SK-N-SH (cell line): ENCODE results near the gene TTC39C. TPM values are rescaled to one million over a fixed set of nuclear protein-coding genes. Genes with fewer than 3 reads are reported as not detected.

Experiments used
- CTCF ChIA-PET: fragments of 300-600, 350-600 bp; formaldehyde crosslinking; extraction: SDS; loops from one replicate; lab custom pipeline; 2021; lab: Yijun Ruan, JAX
- POLR2A ChIA-PET: fragments of 350-600 bp; sonication (Branson Sonifier 250); formaldehyde crosslinking; extraction: SDS; loops from one replicate; lab custom pipeline; 2020; ENCODE audit warnings: antibody characterized with exemption, inconsistent platforms; lab: Yijun Ruan, JAX
- DNase-seq: peaks from one replicate; pipeline ENCODE4 v3.0.0; 2012
- H2AFZ ChIP-seq: fragments of 200-600 bp; sonication (generic); 2 replicates; pipeline ENCODE4 v1.8.1; 2016; ENCODE audit warnings: antibody characterized with exemption, mild to moderate bottlenecking, low read depth
- H3F3A ChIP-seq: fragments of 200-600 bp; sonication (generic); replicated peaks from 2 replicates; pipeline ENCODE3; 2016; ENCODE audit warnings: antibody characterized with exemption, mild to moderate bottlenecking; ENCODE audit not compliant: insufficient read depth
- H3K27ac ChIP-seq, 2 experiments: fragments of 200-500 bp in 1 of 2; fragments of 200-600 bp in 1 of 2; sonication (Bioruptor generic) in 1 of 2; sonication (generic), shearing (Covaris generic) in 1 of 2; 2 replicates each; pipeline versions ENCODE4 v1.5.1 to v1.6.1; 2014 to 2016; ENCODE audit warnings: low read depth in 2 of 2, inconsistent platforms in 1 of 2, low read length in 1 of 2, mild to moderate bottlenecking in 1 of 2, mixed read lengths in 1 of 2
- H3K27me3 ChIP-seq: fragments of 200-600 bp; sonication (generic), shearing (Covaris generic); 2 replicates; pipeline ENCODE4 v1.6.1; 2016; ENCODE audit warnings: mixed run types; ENCODE audit not compliant: insufficient read depth
- H3K36me3 ChIP-seq, 2 experiments: fragments of 200-500 bp in 1 of 2; fragments of 200-600 bp in 1 of 2; sonication (Bioruptor generic) in 1 of 2; sonication (generic) in 1 of 2; replicated peaks in 1 of 2; 2 replicates each; pipeline versions ENCODE3 to v1.5.1; 2014 to 2016; ENCODE audit warnings: low read length in 1 of 2, mild to moderate bottlenecking in 1 of 2; ENCODE audit not compliant: insufficient read depth in 2 of 2, control insufficient read depth in 1 of 2
- H3K4me1 ChIP-seq, 2 experiments: fragments of 200-500 bp in 1 of 2; fragments of 200-600 bp in 1 of 2; sonication (Bioruptor generic) in 1 of 2; sonication (generic), shearing (Covaris generic) in 1 of 2; 2 replicates each; pipeline versions ENCODE4 v1.5.1 to v1.6.1; 2014 to 2016; ENCODE audit warnings: low read depth in 1 of 2, low read length in 1 of 2, mixed run types in 1 of 2; ENCODE audit not compliant: insufficient read depth in 2 of 2, control insufficient read depth in 1 of 2
- H3K4me2 ChIP-seq: fragments of 200-600 bp; sonication (generic), shearing (Covaris generic); 2 replicates; pipeline ENCODE4 v1.6.1; 2017; ENCODE audit warnings: mixed run types
- H3K4me3 ChIP-seq, 2 experiments: fragments of 200-500 bp in 1 of 2; fragments of 200-600 bp in 1 of 2; sonication (Bioruptor generic) in 1 of 2; sonication (generic), shearing (Covaris generic) in 1 of 2; 2 replicates each; pipeline versions ENCODE4 v1.5.1 to v1.8.1; 2014 to 2016; ENCODE audit warnings: low read depth in 2 of 2, inconsistent platforms in 1 of 2, low read length in 1 of 2, mild to moderate bottlenecking in 1 of 2, mixed read lengths in 1 of 2, moderate library complexity in 1 of 2
- H3K79me2 ChIP-seq: fragments of 200-600 bp; sonication (generic); 2 replicates; pipeline ENCODE4 v1.8.1; 2017; ENCODE audit warnings: mild to moderate bottlenecking; ENCODE audit not compliant: insufficient read depth
- H3K9ac ChIP-seq: fragments of 200-600 bp; sonication (generic); 2 replicates; pipeline ENCODE4 v1.6.1; 2017; ENCODE audit warnings: mixed run types
- H3K9me2 ChIP-seq: fragments of 200-600 bp; sonication (generic); 2 replicates; pipeline ENCODE4 v1.6.1; 2017; ENCODE audit warnings: mixed run types
- H3K9me3 ChIP-seq: fragments of 200-600 bp; sonication (generic); 2 replicates; pipeline ENCODE4 v1.6.1; 2017; ENCODE audit warnings: mixed run types, mild to moderate bottlenecking, moderate library complexity
- H4K20me1 ChIP-seq: fragments of 200-600 bp; sonication (generic); 2 replicates; pipeline ENCODE4 v1.6.1; 2017; ENCODE audit warnings: mild to moderate bottlenecking, mixed run types; ENCODE audit not compliant: insufficient read depth
- CHD2 ChIP-seq: fragments of 150-350 bp; IDR thresholded peaks from 2 replicates; pipeline ENCODE4 v1.6.1; 2018; ENCODE audit warnings: low read length; ENCODE audit not compliant: partially characterized antibody
- FOSL2 ChIP-seq: IDR thresholded peaks from 2 replicates; pipeline ENCODE4 v1.4.0; 2012; ENCODE audit warnings: low read depth, mild to moderate bottlenecking, moderate library complexity, borderline replicate concordance
- GABPA ChIP-seq: IDR thresholded peaks from 2 replicates; pipeline ENCODE4 v1.4.0; 2012; ENCODE audit warnings: low read depth, mild to moderate bottlenecking
- GATA2 ChIP-seq: sonication (generic); formaldehyde crosslinking; IDR thresholded peaks from 2 replicates; pipeline ENCODE4 v1.5.0; 2020; ENCODE audit warnings: mild to moderate bottlenecking, missing genetic modification reagents
- JUND ChIP-seq: IDR thresholded peaks from 2 replicates; pipeline ENCODE4 v1.4.0; 2012
- MXI1 ChIP-seq: IDR thresholded peaks from 2 replicates; pipeline ENCODE4 v1.6.1; 2012; ENCODE audit warnings: mild to moderate bottlenecking, low read depth, low read length, improper control_type of control experiment
- NFIC ChIP-seq: IDR thresholded peaks from 2 replicates; pipeline ENCODE4 v1.4.0; 2012; ENCODE audit warnings: borderline replicate concordance
- NRF1 ChIP-seq: IDR thresholded peaks from 2 replicates; pipeline ENCODE4 v1.6.1; 2012; ENCODE audit warnings: low read depth, mild to moderate bottlenecking, low read length
- POLR2AphosphoS5 ChIP-seq: IDR thresholded peaks from 2 replicates; pipeline ENCODE4 v1.6.1; 2012; ENCODE audit warnings: low read depth, low read length
- RAD21 ChIP-seq: IDR thresholded peaks from 2 replicates; pipeline ENCODE4 v1.6.1; 2012; ENCODE audit warnings: mild to moderate bottlenecking, low read length
- WGBS: methylation state at CpG from one replicate; pipeline ENCODE4 v1.1.6; 2017; ENCODE audit warnings: low lambda C conversion rate; 5-methylcytosine and 5-hydroxymethylcytosine counted together
- polyA plus RNA-seq, 3 experiments: library from polyadenylated mRNA; depleted of rRNA; stranded (reverse); fragments of >200 nt; gene quantifications; 2 replicates each; pipeline ENCODE4 v1.2.3, GENCODE V29; 2012
- TF ChIP-seq, protein P1 (sequence below): fragments of 150-350 bp; IDR thresholded peaks from 2 replicates; pipeline ENCODE4 v1.6.1; 2016; ENCODE audit warnings: mild to moderate bottlenecking, low read depth, low read length
- TF ChIP-seq, protein P2 (sequence below): IDR thresholded peaks from 2 replicates; pipeline ENCODE4 v1.6.1; 2012; ENCODE audit warnings: mild to moderate bottlenecking, low read depth, low read length, moderate library complexity

Gene TTC39C
- polyA plus RNA-seq, 1 of the 3 experiments (the other 2 are of a cell fraction): 8.6 TPM

DNA sequence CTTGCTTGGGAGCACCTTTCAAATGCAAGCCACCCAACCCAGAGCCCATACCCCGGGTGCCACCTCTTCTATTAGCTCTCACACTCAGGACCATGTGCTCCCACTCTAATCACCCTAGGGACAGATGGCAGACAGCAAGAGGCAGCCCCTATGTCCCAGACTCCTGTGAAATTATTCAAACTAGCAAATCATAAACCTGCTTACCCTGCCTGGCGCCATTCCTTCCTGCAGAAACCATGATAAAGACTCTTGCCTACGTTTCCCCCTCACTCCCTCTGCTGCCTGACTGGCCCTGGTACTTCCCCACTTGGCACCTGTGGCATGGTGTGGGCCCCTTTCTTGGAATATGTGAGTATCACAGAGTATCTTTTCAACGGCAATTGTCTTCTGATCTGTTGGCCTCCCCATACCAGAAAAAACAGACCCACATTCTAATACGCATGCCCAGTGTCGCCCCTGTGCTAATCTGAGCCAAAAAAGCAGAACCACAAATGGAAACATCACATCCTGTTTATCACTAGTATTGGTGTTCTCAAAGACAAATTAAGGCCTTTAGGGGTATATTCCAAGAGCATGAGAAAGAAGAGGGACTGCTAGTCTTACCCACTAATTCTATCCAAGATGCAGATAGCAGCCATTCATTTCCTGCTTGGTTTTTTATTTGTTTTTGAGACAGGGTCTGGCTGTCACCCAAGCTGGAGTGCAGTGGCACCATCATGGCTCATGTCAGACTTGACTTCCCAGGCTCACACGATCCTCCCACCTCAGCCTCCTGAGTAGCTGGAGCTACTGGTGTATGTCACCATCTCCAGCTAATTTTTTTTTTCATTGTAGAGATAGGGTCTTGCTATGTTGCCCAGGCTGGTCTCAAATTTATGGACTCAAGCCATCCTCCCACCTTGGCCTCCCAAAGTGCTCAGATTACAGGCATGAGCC is 44.1 kb upstream of the TTC39C start (continued):
- TF ChIP-seq, protein P1, sequence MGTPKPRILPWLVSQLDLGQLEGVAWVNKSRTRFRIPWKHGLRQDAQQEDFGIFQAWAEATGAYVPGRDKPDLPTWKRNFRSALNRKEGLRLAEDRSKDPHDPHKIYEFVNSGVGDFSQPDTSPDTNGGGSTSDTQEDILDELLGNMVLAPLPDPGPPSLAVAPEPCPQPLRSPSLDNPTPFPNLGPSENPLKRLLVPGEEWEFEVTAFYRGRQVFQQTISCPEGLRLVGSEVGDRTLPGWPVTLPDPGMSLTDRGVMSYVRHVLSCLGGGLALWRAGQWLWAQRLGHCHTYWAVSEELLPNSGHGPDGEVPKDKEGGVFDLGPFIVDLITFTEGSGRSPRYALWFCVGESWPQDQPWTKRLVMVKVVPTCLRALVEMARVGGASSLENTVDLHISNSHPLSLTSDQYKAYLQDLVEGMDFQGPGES: no peak

- Histone ChIP-seq H3K9me2 (no peaks in the 10 kb centered on the region), H3K4me2 (no peak overlapping the region), H3K36me3 (no peaks in the 10 kb centered on the region), H2AFZ (no peak overlapping the region), H3K27me3 (no peaks in the 10 kb centered on the region), H3K9ac (no peak overlapping the region), H3K4me1 (no peaks in the 10 kb centered on the region), H4K20me1 (no peaks in the 10 kb centered on the region), H3K9me3 (no peaks in the 10 kb centered on the region; the same call in 1 of the 2 replicates), H3K27ac (no peak overlapping the region), H3F3A (no peaks in the 10 kb centered on the region), H3K79me2 (no peaks in the 10 kb centered on the region), H3K4me3 (no peak overlapping the region)
- ChIA-PET CTCF (interaction anchor here (1.0 to 1.4 kb wide), 4 partner anchors 15 to 53 kb away, joined by 3 to 4 read pairs (median 3); no protein-coding TSS in a partner anchor), POLR2A (no interaction called here)
- 90% methylated on average over 5 of the region's 5 CpGs for WGBS
- TF ChIP-seq MXI1 (no peak), NRF1 (no peak), GABPA (no peak), FOSL2 (no peak), GATA2 (CRISPR knock-in tag) (no peak), CHD2 (no peak), POLR2AphosphoS5 (no peak), RAD21 (no peak), JUND (no peak), NFIC (no peak)
- TF ChIP-seq, protein P2, sequence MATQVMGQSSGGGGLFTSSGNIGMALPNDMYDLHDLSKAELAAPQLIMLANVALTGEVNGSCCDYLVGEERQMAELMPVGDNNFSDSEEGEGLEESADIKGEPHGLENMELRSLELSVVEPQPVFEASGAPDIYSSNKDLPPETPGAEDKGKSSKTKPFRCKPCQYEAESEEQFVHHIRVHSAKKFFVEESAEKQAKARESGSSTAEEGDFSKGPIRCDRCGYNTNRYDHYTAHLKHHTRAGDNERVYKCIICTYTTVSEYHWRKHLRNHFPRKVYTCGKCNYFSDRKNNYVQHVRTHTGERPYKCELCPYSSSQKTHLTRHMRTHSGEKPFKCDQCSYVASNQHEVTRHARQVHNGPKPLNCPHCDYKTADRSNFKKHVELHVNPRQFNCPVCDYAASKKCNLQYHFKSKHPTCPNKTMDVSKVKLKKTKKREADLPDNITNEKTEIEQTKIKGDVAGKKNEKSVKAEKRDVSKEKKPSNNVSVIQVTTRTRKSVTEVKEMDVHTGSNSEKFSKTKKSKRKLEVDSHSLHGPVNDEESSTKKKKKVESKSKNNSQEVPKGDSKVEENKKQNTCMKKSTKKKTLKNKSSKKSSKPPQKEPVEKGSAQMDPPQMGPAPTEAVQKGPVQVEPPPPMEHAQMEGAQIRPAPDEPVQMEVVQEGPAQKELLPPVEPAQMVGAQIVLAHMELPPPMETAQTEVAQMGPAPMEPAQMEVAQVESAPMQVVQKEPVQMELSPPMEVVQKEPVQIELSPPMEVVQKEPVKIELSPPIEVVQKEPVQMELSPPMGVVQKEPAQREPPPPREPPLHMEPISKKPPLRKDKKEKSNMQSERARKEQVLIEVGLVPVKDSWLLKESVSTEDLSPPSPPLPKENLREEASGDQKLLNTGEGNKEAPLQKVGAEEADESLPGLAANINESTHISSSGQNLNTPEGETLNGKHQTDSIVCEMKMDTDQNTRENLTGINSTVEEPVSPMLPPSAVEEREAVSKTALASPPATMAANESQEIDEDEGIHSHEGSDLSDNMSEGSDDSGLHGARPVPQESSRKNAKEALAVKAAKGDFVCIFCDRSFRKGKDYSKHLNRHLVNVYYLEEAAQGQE: no peak
- DNase-seq: no peak
Measured at GRCh38 chr18:23971097-23971440, 43.5 kb upstream of the TTC39C start.
